Stomach (tissue), 9 donors: ENCODE results near the gene KIAA1671. TPM values are rescaled to one million over a fixed set of nuclear protein-coding genes. Genes with fewer than 3 reads are reported as not detected.

Experiments used
- DNase-seq, 2 donors: peaks; one replicate each; pipeline versions ENCODE4 v3.0.0 to v3.0.0-alpha.2; 2013 to 2019
- H3K27ac ChIP-seq, 5 donors: fragments of 200-600 bp in 4 of 5; sonication (generic) in 4 of 5; one replicate each; pipeline ENCODE4 v1.5.1; 2013 to 2019; ENCODE audit warnings: mild to moderate bottlenecking in 1 of 5, moderate library complexity in 1 of 5
- H3K27me3 ChIP-seq, 3 donors: fragments of 200-600 bp; sonication (generic); one replicate each; pipeline ENCODE4 v1.5.1; 2017 to 2019; ENCODE audit warnings: mixed run types in 1 of 3
- H3K36me3 ChIP-seq, 4 donors: fragments of 200-600 bp; sonication (generic); 1 replicate in 3 of 4; 2 replicates in 1 of 4; pipeline ENCODE4 v1.5.1; 2016 to 2019
- H3K4me1 ChIP-seq, 4 donors: fragments of 200-600 bp; sonication (generic); one replicate each; pipeline ENCODE4 v1.5.1; 2016 to 2019
- H3K4me3 ChIP-seq, 4 donors: fragments of 200-600 bp; sonication (generic) in 3 of 4; one replicate each; pipeline ENCODE4 v1.5.1; 2016 to 2019; ENCODE audit warnings: mild to moderate bottlenecking in 1 of 4
- H3K9me3 ChIP-seq, 4 donors: fragments of 200-600 bp; sonication (generic); one replicate each; pipeline ENCODE4 v1.5.1; 2016 to 2019
- EP300 ChIP-seq: sonication (generic); formaldehyde crosslinking; IDR thresholded peaks from one replicate; pipeline ENCODE4 v1.6.1; 2017; ENCODE audit warnings: antibody characterized with exemption
- POLR2A ChIP-seq, 4 donors: fragments of 450-650 bp; IDR thresholded peaks; one replicate each; pipeline ENCODE4 v1.6.1; 2016; ENCODE audit warnings: antibody characterized with exemption in 4 of 4, control low read depth in 2 of 4, mild to moderate bottlenecking in 1 of 4, moderate library complexity in 1 of 4
- POLR2AphosphoS5 ChIP-seq, 3 donors: sonication (generic); formaldehyde crosslinking; IDR thresholded peaks; one replicate each; pipeline ENCODE4 v1.6.1; 2016; ENCODE audit warnings: antibody characterized with exemption in 3 of 3
- WGBS, 5 donors: extraction: QIAGEN DNeasy Blood & Tissue Kit in 3 of 5; methylation state at CpG; one replicate each; pipeline versions ENCODE4 v1.1.5 to v1.1.7; 2013 to 2018; 5-methylcytosine and 5-hydroxymethylcytosine counted together
- intact Hi-C: fragments of 100-400 bp; cut with DNase I; formaldehyde crosslinking; loops from one replicate; pipeline ENCODE4 v1.15.1; 2023; ENCODE audit warnings: low total_unique reads
- polyA plus RNA-seq, 3 donors: library from polyadenylated mRNA; stranded (reverse); fragments of 200-250 nt; gene quantifications; one replicate each; pipeline ENCODE4 v1.2.3, GENCODE V29; 2013
- total RNA-seq, 5 donors: library from RNA; depleted of rRNA; stranded (reverse); fragments of >200 nt; gene quantifications; one replicate each; pipeline versions ENCODE4 v1.1.0 to v1.2.3, GENCODE V29; 2014 to 2016
- TF ChIP-seq, protein P1 (sequence below), 7 experiments: fragments of 450-650 bp in 4 of 7; fragments of 200-600 bp in 3 of 7; sonication (generic) in 3 of 7; IDR thresholded peaks; one replicate each; pipeline ENCODE4 v1.5.1; 2016 to 2019; ENCODE audit warnings: antibody characterized with exemption in 7 of 7, control low read depth in 2 of 7, mild to moderate bottlenecking in 1 of 7
- donor health status: healthy with polysubstance abuse.
- donor health status: Bipolar disorder and iron deficiency.
- donor health status: healthy.

Gene KIAA1671
- total and polyA plus RNA-seq, 8 donors: 5.7 to 80.5 (median 32.5) TPM

DNA sequence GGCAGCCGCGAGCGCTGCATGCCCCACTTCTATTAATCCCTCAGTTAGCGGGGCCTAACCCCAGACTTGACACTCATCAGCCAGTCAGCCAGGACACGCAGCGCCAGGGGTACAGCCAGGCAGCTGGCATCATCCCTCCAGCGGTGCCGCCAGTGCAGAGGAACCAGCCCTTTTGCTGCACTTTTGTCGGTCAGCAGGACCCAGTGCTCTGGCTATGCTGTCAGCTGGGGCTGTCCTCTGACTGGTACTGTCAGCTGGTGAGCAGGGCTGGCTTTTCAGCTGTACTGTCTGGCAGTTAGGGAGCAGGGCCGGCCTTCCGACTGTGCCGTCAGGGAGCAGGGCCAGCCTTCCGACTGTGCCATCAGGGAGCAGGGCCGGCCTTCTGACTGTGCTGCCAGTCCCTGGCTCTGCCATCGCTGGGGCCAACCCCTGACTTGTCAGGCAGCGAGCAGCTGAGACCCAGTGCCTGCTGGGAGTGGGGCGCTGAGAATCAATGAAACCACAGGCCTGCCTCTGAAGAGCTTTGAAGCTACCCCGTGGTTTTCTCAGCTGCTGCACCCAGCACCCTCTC lies 115.4 kb downstream of the KIAA1671 start:
- Histone ChIP-seq H3K9me3 (no peaks in the 10 kb centered on the region), H3K27me3 (no peaks in the 10 kb centered on the region), H3K27ac (peak overlapping the region; percentile 32 to 57 (median 54)), H3K4me3 (no peak overlapping the region), H3K36me3 (peaks cover 0 to 10% (median 4%) of the 10 kb centered on the region in 4 donors), H3K4me1 (peaks cover 0 to 28% (median 8%) of the 10 kb centered on the region in 4 donors)
- TF ChIP-seq POLR2A (IDR thresholded peaks at IDR 0.05) (no peak), POLR2AphosphoS5 (IDR thresholded peaks at IDR 0.05) (no peak), EP300 (no peak)
- TF ChIP-seq, protein P1, sequence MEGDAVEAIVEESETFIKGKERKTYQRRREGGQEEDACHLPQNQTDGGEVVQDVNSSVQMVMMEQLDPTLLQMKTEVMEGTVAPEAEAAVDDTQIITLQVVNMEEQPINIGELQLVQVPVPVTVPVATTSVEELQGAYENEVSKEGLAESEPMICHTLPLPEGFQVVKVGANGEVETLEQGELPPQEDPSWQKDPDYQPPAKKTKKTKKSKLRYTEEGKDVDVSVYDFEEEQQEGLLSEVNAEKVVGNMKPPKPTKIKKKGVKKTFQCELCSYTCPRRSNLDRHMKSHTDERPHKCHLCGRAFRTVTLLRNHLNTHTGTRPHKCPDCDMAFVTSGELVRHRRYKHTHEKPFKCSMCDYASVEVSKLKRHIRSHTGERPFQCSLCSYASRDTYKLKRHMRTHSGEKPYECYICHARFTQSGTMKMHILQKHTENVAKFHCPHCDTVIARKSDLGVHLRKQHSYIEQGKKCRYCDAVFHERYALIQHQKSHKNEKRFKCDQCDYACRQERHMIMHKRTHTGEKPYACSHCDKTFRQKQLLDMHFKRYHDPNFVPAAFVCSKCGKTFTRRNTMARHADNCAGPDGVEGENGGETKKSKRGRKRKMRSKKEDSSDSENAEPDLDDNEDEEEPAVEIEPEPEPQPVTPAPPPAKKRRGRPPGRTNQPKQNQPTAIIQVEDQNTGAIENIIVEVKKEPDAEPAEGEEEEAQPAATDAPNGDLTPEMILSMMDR (IDR thresholded peaks at IDR 0.05): no peak
- peak in 1 of 2 donors; percentile 73 for DNase-seq
- intact Hi-C loops: no loop called here
- 59 to 83% (median 78%) methylated on average over 13 to 18 of the region's 18 CpGs for WGBS, 5 donors

DNA sequence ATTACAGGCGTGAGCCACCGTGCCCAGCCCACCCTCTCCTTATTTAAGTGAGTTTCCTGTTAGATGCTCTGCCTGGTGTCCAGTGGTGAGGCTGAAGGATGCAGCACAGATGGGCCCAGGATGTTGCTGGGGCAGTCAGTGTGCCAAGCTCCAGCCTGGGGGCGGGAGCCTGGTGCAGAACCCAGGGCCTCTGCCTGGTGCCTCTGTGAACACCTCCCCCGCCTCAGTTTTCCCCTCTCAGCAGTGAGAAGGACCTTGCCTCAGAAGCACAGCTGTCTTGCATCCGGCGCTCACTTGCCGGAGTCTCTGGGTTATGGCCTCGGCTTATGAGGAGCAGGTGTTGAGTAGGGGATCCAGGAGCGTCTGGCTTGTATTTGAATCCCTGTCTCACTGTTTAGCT lies 116.2 kb downstream of the KIAA1671 start:
- peaks cover 0 to 10% (median 4%) of the 10 kb centered on the region in 4 donors for H3K36me3 ChIP-seq
- peak overlapping the region in 3 of 5 donors; percentile 36 to 57 (median 56) for H3K27ac ChIP-seq
- no peak for DNase-seq

DNA sequence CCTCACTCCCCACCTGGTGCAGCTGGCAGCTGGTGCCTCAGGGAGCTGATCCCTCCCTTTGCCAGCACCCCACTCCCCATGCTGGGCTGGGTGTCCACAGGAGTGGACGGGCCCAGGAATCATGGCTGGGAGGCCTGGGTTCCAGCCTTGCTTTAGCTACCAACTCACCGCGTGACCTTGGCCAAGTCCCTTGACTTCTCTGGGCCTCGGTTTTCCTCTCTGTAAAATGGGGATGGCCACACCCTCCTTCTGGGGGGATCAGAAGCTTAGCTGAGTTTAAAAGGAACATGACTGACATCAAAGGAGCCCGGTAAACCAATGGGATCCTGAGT lies 116.9 kb downstream of the KIAA1671 start:
- Histone ChIP-seq H3K27me3 (no peaks in the 10 kb centered on the region), H3K9me3 (no peaks in the 10 kb centered on the region), H3K36me3 (peaks cover 0 to 10% (median 4%) of the 10 kb centered on the region in 4 donors), H3K4me1 (peaks cover 0 to 28% (median 8%) of the 10 kb centered on the region in 4 donors), H3K4me3 (peak overlapping the region in 1 of 4 donors; percentile 32), H3K27ac (peak overlapping the region in 2 of 5 donors; percentile 36 to 42)
- WGBS, 5 donors: 80 to 93% (median 86%) methylated on average over 5 of the region's 5 CpGs
- TF ChIP-seq POLR2A (IDR thresholded peaks at IDR 0.05): no peak
- intact Hi-C loops: no loop called here
- DNase-seq: no peak

More for the DNA sequence above, 116.2 kb downstream of the KIAA1671 start:
- Histone ChIP-seq H3K9me3 (no peaks in the 10 kb centered on the region), H3K27me3 (no peaks in the 10 kb centered on the region), H3K4me3 (no peak overlapping the region), H3K4me1 (peaks cover 0 to 28% (median 8%) of the 10 kb centered on the region in 4 donors)
- WGBS, 5 donors: 78 to 97% (median 85%) methylated on average over 6 to 9 of the region's 9 CpGs
- intact Hi-C loops: no loop called here
- TF ChIP-seq EP300 (no peak), POLR2AphosphoS5 (IDR thresholded peaks at IDR 0.05) (no peak), POLR2A (IDR thresholded peaks at IDR 0.05) (no peak)
- TF ChIP-seq, protein P1 (IDR thresholded peaks at IDR 0.05): no peak

DNA sequence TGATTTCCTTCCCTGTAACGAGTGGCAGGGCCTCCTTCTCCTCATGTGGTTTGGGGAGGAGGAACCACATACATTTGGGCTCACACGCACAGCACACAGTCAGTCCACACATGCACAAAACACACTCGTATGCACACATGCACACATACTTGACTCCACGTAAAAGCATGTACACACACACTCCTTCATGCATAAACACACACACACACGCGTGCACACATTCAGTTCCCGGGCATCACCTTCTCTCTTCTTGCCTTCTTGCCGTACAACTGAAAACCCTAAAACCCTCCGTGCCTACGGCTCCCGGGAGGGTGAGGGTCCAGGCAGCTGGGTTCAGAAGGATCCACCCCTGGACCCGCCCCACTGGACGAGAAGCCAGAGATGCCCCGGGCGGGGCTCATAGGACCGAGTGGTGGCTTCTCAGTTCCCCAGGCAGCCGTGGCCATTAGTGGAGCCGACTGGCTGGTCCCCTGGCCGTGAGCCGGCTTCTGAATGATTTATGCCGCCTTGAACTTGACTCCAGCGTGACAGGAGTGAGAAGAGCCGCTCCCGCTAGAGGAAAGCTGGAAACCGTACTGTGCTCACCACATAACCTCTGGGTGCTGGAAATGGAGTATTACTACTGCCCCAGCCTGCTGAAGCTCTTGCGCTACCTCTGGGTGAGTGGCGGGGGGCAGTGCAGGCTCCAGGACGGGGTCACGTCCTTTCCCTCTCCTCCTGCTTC lies 117.4 kb downstream of the KIAA1671 start:
- Histone ChIP-seq H3K36me3 (peaks cover 0 to 10% (median under 1%) of the 10 kb centered on the region in 4 donors), H3K4me3 (peak overlapping the region; percentile 5 to 32 (median 17)), H3K4me1 (peaks cover 0 to 28% (median 8%) of the 10 kb centered on the region in 4 donors), H3K9me3 (no peaks in the 10 kb centered on the region), H3K27ac (peak overlapping the region in 4 of 5 donors; percentile 36 to 54 (median 48)), H3K27me3 (no peaks in the 10 kb centered on the region)
- no peak for TF ChIP-seq EP300
- TF ChIP-seq POLR2A (IDR thresholded peaks at IDR 0.05): no peak
- no peak for TF ChIP-seq POLR2AphosphoS5 (IDR thresholded peaks at IDR 0.05)
- TF ChIP-seq, protein P1 (IDR thresholded peaks at IDR 0.05): no peak
- 52 to 79% (median 58%) methylated on average over 28 to 29 of the region's 29 CpGs for WGBS, 5 donors
- intact Hi-C loops: loop anchor here (10.0 kb wide), 1 partner anchor 105 kb away; no protein-coding TSS in a partner anchor
- DNase-seq: peak in 1 of 2 donors; percentile 43
